ENCODE results near the gene CAMK4. TPM values are rescaled to one million over a fixed set of nuclear protein-coding genes. Genes with fewer than 3 reads are reported as not detected.

The CAMK4 gene
- total and polyA plus RNA-seq, 2 experiments from 2014 or later: 4.2 to 7.3 TPM

- TF ChIP-seq REST (IDR thresholded peaks at IDR 0.05; ENCODE audit: unreplicated experiment) (no peak), EZH2phosphoT487 (IDR thresholded peaks at IDR 0.05; ENCODE audit: unreplicated experiment) (no peak), STAT1 (IDR thresholded peaks at IDR 0.05; ENCODE audit: unreplicated experiment) (no peak), EZH2 (IDR thresholded peaks at IDR 0.05; ENCODE audit: low read depth, unreplicated experiment) (no peak), CREB1 (CRISPR knock-in tag; IDR thresholded peaks at IDR 0.05; ENCODE audit: low read depth) (no peak), JUNB (IDR thresholded peaks at IDR 0.05; ENCODE audit: unreplicated experiment) (no peak), POLR2AphosphoS5 (IDR thresholded peaks at IDR 0.05; ENCODE audit: low read depth) (no peak), NANOG (IDR thresholded peaks at IDR 0.05; ENCODE audit: borderline replicate concordance) (no peak)
- TF ChIP-seq, protein P1, sequence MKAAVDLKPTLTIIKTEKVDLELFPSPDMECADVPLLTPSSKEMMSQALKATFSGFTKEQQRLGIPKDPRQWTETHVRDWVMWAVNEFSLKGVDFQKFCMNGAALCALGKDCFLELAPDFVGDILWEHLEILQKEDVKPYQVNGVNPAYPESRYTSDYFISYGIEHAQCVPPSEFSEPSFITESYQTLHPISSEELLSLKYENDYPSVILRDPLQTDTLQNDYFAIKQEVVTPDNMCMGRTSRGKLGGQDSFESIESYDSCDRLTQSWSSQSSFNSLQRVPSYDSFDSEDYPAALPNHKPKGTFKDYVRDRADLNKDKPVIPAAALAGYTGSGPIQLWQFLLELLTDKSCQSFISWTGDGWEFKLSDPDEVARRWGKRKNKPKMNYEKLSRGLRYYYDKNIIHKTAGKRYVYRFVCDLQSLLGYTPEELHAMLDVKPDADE (IDR thresholded peaks at IDR 0.05): no peak
Observed at GRCh38 chr5:111215971-111216370, 8.2 kb upstream of the CAMK4 start (continued).

- Histone ChIP-seq H3K79me2 (replicated peaks; ENCODE audit: insufficient read depth) (no peaks in the 10 kb centered on the region), H3F3A (replicated peaks; ENCODE audit: low read depth) (no peaks in the 10 kb centered on the region), H3K36me3 (ENCODE audit: insufficient read depth) (no peaks in the 10 kb centered on the region), H4K20me1 (replicated peaks; ENCODE audit: insufficient read depth) (no peaks in the 10 kb centered on the region), H3K27me3 (ENCODE audit: insufficient read depth) (peaks cover 31% of the 10 kb centered on the region), H3K4me1 (ENCODE audit: insufficient read depth) (peaks cover 24% of the 10 kb centered on the region), H3K4me2 (no peak overlapping the region), H3K9me2 (ENCODE audit: insufficient read depth) (no peaks in the 10 kb centered on the region), H3K4me3 (no peak overlapping the region), H2AFZ (no peak overlapping the region), H3K27ac (ENCODE audit: low read depth) (no peak overlapping the region)
- ATAC-seq (no peak), DNase-seq (ENCODE audit: low spot score) (no peak)
- peaks cover 34% of the 10 kb centered on the region for H3K4me1 Mint-ChIP-seq
- no peaks in the 10 kb centered on the region for H3K9me3 Mint-ChIP-seq
- no peaks in the 10 kb centered on the region; the same call in 2 of the 3 replicates for H3K36me3 Mint-ChIP-seq (ENCODE audit: low read depth)
- H3K4me3 Mint-ChIP-seq: no peak overlapping the region
- peaks cover 10% of the 10 kb centered on the region for H3K27me3 Mint-ChIP-seq (ENCODE audit: insufficient read depth, low read depth, poor library complexity)
- H3K27ac Mint-ChIP-seq: no peak overlapping the region
- TF ChIP-seq STAT1 (IDR thresholded peaks at IDR 0.05; ENCODE audit: unreplicated experiment): no peak
- no peak for TF ChIP-seq NANOG (IDR thresholded peaks at IDR 0.05; ENCODE audit: borderline replicate concordance)
- TF ChIP-seq EZH2 (IDR thresholded peaks at IDR 0.05; ENCODE audit: low read depth, unreplicated experiment): no peak
- TF ChIP-seq CREB1 (CRISPR knock-in tag; IDR thresholded peaks at IDR 0.05; ENCODE audit: low read depth): no peak
- no peak for TF ChIP-seq ZNF331 (CRISPR knock-in tag; IDR thresholded peaks at IDR 0.05; ENCODE audit: low read depth)
- TF ChIP-seq ZNF462 (CRISPR knock-in tag; IDR thresholded peaks at IDR 0.05): no peak
- TF ChIP-seq POLR2AphosphoS5 (IDR thresholded peaks at IDR 0.05; ENCODE audit: low read depth): no peak
- TF ChIP-seq, protein P1 (IDR thresholded peaks at IDR 0.05): no peak
Observed at GRCh38 chr5:111221139-111221538, 3.0 kb upstream of the CAMK4 start.
